ENCODE measurements around the gene MPC1. TPM values are rescaled to one million over a fixed set of nuclear protein-coding genes. Genes with fewer than 3 reads are reported as not detected.

MPC1 gene
- total RNA-seq, 6 experiments from 2014 or later: 102 to 298 (median 180) TPM

GRCh38 chr6:166415306-166415705, 32.6 kb upstream of the MPC1 start:
- Histone ChIP-seq H3K9me3 (no peaks in the 10 kb centered on the region), H3K4me1 (peaks cover 0 to 11% (median 0%) of the 10 kb centered on the region in 4 donors), H3K36me3 (no peaks in the 10 kb centered on the region), H3K27ac (no peak overlapping the region), H3K4me3 (no peak overlapping the region), H3K27me3 (no peaks in the 10 kb centered on the region)
- TF ChIP-seq CTCF (IDR thresholded peaks at IDR 0.05) (no peak), POLR2A (IDR thresholded peaks at IDR 0.05) (no peak)
- peak in 1 of 4 donors; percentile 20 for ATAC-seq
- DNase-seq: no peak
- 49% methylated on average over 4 of the region's 5 CpGs for WGBS (ENCODE audit: insufficient coverage, low coverage, low lambda C conversion rate, missing lambda C conversion rate)
- intact Hi-C loops (cut with DNase I): no loop called here

GRCh38 chr6:166413491-166413951, 30.8 kb upstream of the MPC1 start:
- no peaks in the 10 kb centered on the region for H3K36me3 ChIP-seq
- 83% methylated on average over 1 of the region's 17 CpGs for WGBS (ENCODE audit: insufficient coverage, low coverage, low lambda C conversion rate, missing lambda C conversion rate)
- peaks cover 0 to 9% (median 3%) of the 10 kb centered on the region in 4 donors for H3K4me1 ChIP-seq
- H3K27me3 ChIP-seq: no peaks in the 10 kb centered on the region
- H3K9me3 ChIP-seq: no peaks in the 10 kb centered on the region
- H3K27ac ChIP-seq: no peak overlapping the region
- DNase-seq (no peak), ATAC-seq (no peak)
- TF ChIP-seq POLR2A (IDR thresholded peaks at IDR 0.05) (no peak), CTCF (IDR thresholded peaks at IDR 0.05) (no peak)
- intact Hi-C loops (cut with DNase I): no loop called here
- H3K4me3 ChIP-seq: no peak overlapping the region

GRCh38 chr6:166412911-166413384, 30.2 kb upstream of the MPC1 start:
- Histone ChIP-seq H3K4me1 (peaks cover 0 to 9% (median 3%) of the 10 kb centered on the region in 4 donors), H3K27ac (no peak overlapping the region), H3K36me3 (no peaks in the 10 kb centered on the region), H3K4me3 (no peak overlapping the region), H3K27me3 (no peaks in the 10 kb centered on the region), H3K9me3 (no peaks in the 10 kb centered on the region)
- no peak for DNase-seq
- intact Hi-C loops (cut with DNase I): no loop called here
- TF ChIP-seq CTCF (IDR thresholded peaks at IDR 0.05): no peak
- no peak for TF ChIP-seq POLR2A (IDR thresholded peaks at IDR 0.05)
- no peak for ATAC-seq
- WGBS (ENCODE audit: insufficient coverage, low coverage, low lambda C conversion rate, missing lambda C conversion rate): 95% methylated on average over 4 of the region's 13 CpGs

DNA sequence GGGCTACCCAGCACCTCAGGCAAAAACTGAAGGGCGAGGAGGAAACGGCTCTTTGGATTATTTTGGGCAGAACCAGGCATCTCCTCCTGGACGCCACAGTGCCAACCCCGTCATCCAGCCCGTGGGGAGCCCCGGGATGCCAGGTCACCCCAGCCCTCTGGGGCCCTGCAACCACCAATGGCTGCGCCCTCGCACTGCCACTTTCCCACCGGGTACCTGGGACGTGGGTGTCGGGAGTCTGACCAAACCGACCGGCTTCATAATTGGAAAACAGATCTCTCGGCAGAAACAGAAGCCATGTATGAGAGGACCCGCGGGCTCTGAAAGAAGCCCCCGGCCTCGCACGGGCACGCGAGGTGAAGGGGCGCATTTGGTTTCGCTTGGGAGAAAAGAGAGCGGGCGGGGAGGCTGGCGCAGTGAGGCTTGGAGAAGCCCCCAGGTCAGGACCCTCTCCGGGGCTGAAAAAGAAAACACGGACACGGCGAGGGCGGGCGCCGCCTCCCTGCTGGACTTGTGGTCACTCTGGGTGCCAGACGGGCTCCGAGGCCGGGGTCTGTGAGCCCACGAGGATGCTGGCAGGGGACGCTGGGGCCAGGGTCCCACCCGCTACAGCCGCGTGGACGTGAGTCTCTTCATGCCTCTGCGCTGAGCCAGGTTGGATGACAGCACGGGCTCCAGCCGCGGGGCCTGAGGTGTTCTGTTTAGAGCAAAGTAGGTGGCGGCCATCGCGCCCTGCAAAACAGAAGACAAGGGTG, 29.6 kb upstream of the MPC1 start:
- Histone ChIP-seq H3K27me3 (no peaks in the 10 kb centered on the region), H3K9me3 (no peaks in the 10 kb centered on the region), H3K4me1 (peaks cover 0 to 9% (median 3%) of the 10 kb centered on the region in 4 donors), H3K27ac (no peak overlapping the region), H3K4me3 (no peak overlapping the region), H3K36me3 (no peaks in the 10 kb centered on the region)
- intact Hi-C loops (cut with DNase I): no loop called here
- DNase-seq (no peak), ATAC-seq (no peak)
- WGBS (ENCODE audit: insufficient coverage, low coverage, low lambda C conversion rate, missing lambda C conversion rate): 95% methylated on average over 11 of the region's 49 CpGs
- TF ChIP-seq CTCF (IDR thresholded peaks at IDR 0.05): no peak
- no peak for TF ChIP-seq POLR2A (IDR thresholded peaks at IDR 0.05)

Data from right lobe of liver (tissue), 6 donors.